Melanocyte of skin (primary cell): ENCODE measurements around the gene CSNK2A1. TPM values are rescaled to one million over a fixed set of nuclear protein-coding genes. Genes with fewer than 3 reads are reported as not detected.

Source experiments
- small RNA-seq, 2 donors: library from RNA; depleted of rRNA; stranded (forward); fragments of <200 nt; gene quantifications; one replicate each; pipeline ENCODE3, GENCODE V24; 2012
- total RNA-seq, 2 donors: library from RNA; depleted of rRNA; stranded (reverse); fragments of >200 nt; gene quantifications; 2 replicates each; pipeline ENCODE4 v1.2.3, GENCODE V29; 2012

Gene CSNK2A1
- 10 to 100 TPM; 87.1 to 91.2 TPM for total RNA-seq

DNA sequence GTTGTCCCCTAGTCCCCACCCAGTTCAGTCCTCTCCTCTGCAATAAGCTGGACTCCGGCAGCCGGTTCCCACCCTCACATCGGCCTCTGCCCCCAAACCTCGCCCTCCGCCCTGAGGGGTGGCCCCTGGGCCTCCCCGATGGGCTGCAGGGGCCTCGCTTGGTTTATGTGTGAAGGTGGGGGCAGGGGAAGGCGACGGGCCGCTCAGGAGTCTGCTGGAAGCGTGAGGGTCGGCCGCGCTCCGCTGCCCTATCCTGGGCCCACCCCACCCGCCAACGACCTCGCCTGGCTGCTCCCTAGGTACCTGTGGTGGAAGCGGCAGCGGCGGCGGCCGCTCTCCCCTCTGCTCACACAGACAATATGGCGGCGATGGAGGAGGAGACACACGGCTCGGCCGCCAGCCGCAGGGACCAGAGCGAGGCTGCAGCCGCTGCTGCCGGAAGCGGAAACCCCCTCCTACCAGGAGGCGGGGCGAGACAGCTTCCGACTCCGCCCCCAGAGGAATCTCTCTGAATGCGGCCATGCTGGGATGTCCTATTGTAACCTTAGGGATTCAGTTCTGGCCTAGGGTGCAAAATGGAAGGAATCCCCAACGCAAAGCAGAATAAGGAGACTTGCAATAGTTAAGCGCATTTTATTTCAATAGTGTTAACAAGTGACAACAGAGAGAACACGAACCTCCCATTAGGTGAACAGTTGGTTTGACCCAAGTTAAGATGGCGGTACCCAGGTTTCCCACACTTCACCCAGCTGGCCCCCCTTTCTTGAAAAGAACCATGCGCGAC lies at the start of gene CSNK2A1:
TSS of gene CSNK2A1 (minus strand) at position 422 of the 784 bp plus-strand sequence. CDS start 35,239 bp downstream, outside the sequence.

DNA sequence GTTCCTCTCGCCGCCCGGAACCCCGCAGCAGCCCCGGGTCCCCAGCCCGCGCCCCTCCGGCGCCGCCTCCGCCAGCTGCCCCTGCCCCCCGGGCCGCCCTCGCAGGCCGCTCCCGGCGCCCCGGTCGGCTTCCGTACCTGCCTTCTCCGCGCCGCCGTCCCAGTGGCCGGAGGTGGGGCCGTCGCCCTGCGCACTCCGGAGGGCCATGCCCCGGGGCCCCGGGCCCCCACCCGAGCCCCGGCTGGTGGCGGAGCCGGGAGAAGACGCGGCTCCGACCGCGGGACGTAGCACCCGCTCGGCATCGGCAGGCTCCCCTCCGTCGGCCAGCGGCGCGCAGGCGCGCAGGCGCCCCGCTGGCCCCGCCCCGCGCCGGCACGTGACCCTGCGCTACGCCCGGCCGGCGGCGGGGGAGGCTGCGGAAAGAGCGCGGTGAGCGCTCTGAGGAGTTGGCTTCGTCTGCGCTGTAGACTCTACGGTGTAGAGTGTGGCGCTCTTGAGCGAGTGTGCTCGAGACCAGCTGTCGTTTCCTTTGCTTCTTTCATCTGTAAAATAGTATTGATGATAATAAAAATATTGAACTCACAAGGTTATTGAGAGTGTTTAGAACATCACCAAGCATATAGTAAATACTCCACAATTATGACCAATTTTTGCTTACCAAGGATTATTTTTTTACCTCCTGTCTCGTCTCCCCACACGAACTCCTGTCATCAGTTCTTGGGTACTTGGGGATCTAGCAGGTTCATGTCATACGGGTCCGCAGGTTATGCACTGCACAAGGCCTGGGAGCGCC lies 81.2 kb downstream of the CSNK2A1 start, which contains the start of gene TBC1D20:
TSS of gene TBC1D20 (minus strand) at position 335 of the 793 bp plus-strand sequence. CDS start at position 207, 128 bp downstream.

Small RNA genes lying within 50 kb of the gene (small RNA-seq; reads per million reads assigned to genes)
- gene RF00019: 0 reads per million in 2 donors

Other genes with a start within 250 kb of the CSNK2A1 start
- 10 to 100 TPM in 1 of 2 donors, 1 to 10 TPM in 1; 8.3 to 10.3 TPM for gene ZCCHC3, start 246.2 kb downstream of the CSNK2A1 start, total RNA-seq
- 1 to 10 TPM; 6.2 to 6.7 TPM for gene SOX12, start 218.2 kb downstream of the CSNK2A1 start, total RNA-seq
- 10 to 100 TPM; 69.9 to 98.6 TPM for gene NRSN2, start 196.7 kb downstream of the CSNK2A1 start, total RNA-seq
- 10 to 100 TPM; 24.8 to 46.6 TPM for gene TRIB3, start 163.0 kb downstream of the CSNK2A1 start, total RNA-seq
- 100 to 1,000 TPM in 1 of 2 donors, 10 to 100 TPM in 1; 98.2 to 102 TPM for gene RBCK1, start 135.5 kb downstream of the CSNK2A1 start, total RNA-seq
- 10 to 100 TPM; 47.3 to 55.1 TPM for gene TBC1D20, start 81.3 kb downstream of the CSNK2A1 start, total RNA-seq
- gene TCF15, start 66.5 kb upstream of the CSNK2A1 start, total RNA-seq: not detected
- 10 to 100 TPM; 41.6 to 65.9 TPM for gene SRXN1, start 109.4 kb upstream of the CSNK2A1 start, total RNA-seq
- not detected for gene SCRT2, start 132.0 kb upstream of the CSNK2A1 start, total RNA-seq
- gene SLC52A3, start 224.7 kb upstream of the CSNK2A1 start, total RNA-seq: under 1 TPM in 1 of 2 donors, not detected in 1; 0.33 TPM